Measurements from ENCODE around the gene NPBWR2. TPM values are rescaled to one million over a fixed set of nuclear protein-coding genes. Genes with fewer than 3 reads are reported as not detected.

Gene NPBWR2
- total RNA-seq, 1 experiment from 2014 or later, result not detected

DNA sequence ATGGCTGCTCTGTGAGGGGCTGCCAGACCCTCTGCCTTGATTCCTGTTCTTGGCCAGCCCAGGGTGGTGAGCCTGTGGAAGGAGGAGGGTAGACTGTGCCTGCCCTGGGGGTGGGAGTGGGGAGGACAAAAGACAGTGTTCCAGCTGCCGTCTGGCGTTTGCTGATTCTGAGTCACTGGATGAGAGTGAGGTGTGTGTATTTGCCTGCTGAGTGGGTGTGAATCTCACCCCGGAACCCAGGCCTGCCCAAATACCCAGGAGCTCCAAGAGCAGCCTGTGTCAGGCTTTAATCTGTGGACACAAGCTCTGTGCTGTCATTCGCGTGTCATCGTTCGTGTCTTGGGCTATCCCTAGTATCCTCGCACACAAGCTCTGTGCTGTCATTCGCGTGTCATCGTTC is 20.6 kb downstream of the NPBWR2 start:
- TF ChIP-seq OVOL2 (CRISPR knock-in tag; IDR thresholded peaks at IDR 0.05; ENCODE audit: borderline replicate concordance), result no peak
- Mint-ChIP-seq H3K27me3 (ENCODE audit: low read depth) (peaks cover 43% of the 10 kb centered on the region), H3K27ac (no peak overlapping the region), H3K36me3 (no peaks in the 10 kb centered on the region), H3K4me3 (no peak overlapping the region), H3K9me3 (0 out of 2 replicates have a peak, but pooled peaks cover 3% of the 10 kb centered on the region), H3K4me1 (peaks cover 17% of the 10 kb centered on the region)
- ChIA-PET POLR2A (no interaction called here), CTCF (interaction anchor here (2.3 to 5.6 kb wide), 2 partner anchors 14 to 34 kb away, joined by 8 to 77 read pairs; no protein-coding TSS in a partner anchor)
- ATAC-seq (no peak), DNase-seq (ENCODE audit: low spot score) (no peak)

DNA sequence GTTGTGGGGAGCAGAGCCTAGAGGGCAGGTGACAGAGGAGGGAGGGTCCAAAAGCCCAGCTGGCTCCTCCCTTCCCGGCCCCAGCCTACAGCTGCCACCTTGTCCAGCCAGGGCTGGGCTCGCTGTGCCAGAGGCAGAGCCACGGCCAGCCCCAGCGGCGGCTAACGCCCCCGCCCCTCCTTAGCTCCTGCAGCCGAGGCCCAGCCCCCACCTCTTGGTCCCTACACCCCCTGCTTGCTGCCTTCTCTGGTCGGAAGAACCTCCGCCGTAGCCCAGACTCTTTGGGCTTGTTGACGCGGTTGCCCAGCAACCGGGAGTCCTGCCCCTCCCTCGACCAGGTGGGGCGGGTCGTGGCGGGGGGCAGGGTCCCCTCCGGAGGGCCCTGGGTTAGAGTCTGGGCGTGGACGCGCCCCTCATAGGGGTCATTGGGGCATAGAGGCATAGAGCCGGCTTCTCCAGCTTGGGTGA is 22.6 kb downstream of the NPBWR2 start:
- DNase-seq (ENCODE audit: low spot score) (peak; percentile 54), ATAC-seq (peak; percentile 46)
- POLR2A ChIA-PET, result interaction anchor here (0.9 kb wide), 1 partner anchor 34 kb away, joined by 4 read pairs; no protein-coding TSS in a partner anchor
- CTCF ChIA-PET, result interaction anchor here (0.6 to 5.6 kb wide), 17 partner anchors 8 to 309 kb away, joined by 3 to 119 read pairs (median 6); partner anchors contain the start of genes C20orf204, PRPF6 and SAMD10
- peak overlapping the region; percentile 85 for H3K4me3 Mint-ChIP-seq
- H3K4me1 Mint-ChIP-seq, result peaks cover 21% of the 10 kb centered on the region
- H3K27me3 Mint-ChIP-seq (ENCODE audit: low read depth), result peaks cover 59% of the 10 kb centered on the region
- H3K27ac Mint-ChIP-seq, result no peak overlapping the region
- no peak; the same call in 1 of the 2 replicates for TF ChIP-seq FOXP1 (CRISPR knock-in tag; IDR thresholded peaks at IDR 0.05; ENCODE audit: borderline replicate concordance)
- TF ChIP-seq KAT7 (CRISPR knock-in tag; IDR thresholded peaks at IDR 0.05; ENCODE audit: borderline replicate concordance), result no peak
- TF ChIP-seq TCF7 (CRISPR knock-in tag; IDR thresholded peaks at IDR 0.05; ENCODE audit: low read depth), result no peak
- TF ChIP-seq, protein P1, sequence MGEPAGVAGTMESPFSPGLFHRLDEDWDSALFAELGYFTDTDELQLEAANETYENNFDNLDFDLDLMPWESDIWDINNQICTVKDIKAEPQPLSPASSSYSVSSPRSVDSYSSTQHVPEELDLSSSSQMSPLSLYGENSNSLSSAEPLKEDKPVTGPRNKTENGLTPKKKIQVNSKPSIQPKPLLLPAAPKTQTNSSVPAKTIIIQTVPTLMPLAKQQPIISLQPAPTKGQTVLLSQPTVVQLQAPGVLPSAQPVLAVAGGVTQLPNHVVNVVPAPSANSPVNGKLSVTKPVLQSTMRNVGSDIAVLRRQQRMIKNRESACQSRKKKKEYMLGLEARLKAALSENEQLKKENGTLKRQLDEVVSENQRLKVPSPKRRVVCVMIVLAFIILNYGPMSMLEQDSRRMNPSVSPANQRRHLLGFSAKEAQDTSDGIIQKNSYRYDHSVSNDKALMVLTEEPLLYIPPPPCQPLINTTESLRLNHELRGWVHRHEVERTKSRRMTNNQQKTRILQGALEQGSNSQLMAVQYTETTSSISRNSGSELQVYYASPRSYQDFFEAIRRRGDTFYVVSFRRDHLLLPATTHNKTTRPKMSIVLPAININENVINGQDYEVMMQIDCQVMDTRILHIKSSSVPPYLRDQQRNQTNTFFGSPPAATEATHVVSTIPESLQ (CRISPR knock-in tag; IDR thresholded peaks at IDR 0.05), result no peak
- TF ChIP-seq, protein P2, sequence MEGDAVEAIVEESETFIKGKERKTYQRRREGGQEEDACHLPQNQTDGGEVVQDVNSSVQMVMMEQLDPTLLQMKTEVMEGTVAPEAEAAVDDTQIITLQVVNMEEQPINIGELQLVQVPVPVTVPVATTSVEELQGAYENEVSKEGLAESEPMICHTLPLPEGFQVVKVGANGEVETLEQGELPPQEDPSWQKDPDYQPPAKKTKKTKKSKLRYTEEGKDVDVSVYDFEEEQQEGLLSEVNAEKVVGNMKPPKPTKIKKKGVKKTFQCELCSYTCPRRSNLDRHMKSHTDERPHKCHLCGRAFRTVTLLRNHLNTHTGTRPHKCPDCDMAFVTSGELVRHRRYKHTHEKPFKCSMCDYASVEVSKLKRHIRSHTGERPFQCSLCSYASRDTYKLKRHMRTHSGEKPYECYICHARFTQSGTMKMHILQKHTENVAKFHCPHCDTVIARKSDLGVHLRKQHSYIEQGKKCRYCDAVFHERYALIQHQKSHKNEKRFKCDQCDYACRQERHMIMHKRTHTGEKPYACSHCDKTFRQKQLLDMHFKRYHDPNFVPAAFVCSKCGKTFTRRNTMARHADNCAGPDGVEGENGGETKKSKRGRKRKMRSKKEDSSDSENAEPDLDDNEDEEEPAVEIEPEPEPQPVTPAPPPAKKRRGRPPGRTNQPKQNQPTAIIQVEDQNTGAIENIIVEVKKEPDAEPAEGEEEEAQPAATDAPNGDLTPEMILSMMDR (IDR thresholded peaks at IDR 0.05), result no peak
- TF ChIP-seq, protein P3, sequence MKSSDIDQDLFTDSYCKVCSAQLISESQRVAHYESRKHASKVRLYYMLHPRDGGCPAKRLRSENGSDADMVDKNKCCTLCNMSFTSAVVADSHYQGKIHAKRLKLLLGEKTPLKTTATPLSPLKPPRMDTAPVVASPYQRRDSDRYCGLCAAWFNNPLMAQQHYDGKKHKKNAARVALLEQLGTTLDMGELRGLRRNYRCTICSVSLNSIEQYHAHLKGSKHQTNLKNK (CRISPR knock-in tag; IDR thresholded peaks at IDR 0.05), result no peak
- TF ChIP-seq NFYB (CRISPR knock-in tag; conservative IDR thresholded peaks at IDR 0.05; ENCODE audit: low read depth), result no peak
- no peaks in the 10 kb centered on the region for H3K36me3 Mint-ChIP-seq
- H3K9me3 Mint-ChIP-seq, result 0 out of 2 replicates have a peak, but pooled peaks cover 3% of the 10 kb centered on the region

DNA sequence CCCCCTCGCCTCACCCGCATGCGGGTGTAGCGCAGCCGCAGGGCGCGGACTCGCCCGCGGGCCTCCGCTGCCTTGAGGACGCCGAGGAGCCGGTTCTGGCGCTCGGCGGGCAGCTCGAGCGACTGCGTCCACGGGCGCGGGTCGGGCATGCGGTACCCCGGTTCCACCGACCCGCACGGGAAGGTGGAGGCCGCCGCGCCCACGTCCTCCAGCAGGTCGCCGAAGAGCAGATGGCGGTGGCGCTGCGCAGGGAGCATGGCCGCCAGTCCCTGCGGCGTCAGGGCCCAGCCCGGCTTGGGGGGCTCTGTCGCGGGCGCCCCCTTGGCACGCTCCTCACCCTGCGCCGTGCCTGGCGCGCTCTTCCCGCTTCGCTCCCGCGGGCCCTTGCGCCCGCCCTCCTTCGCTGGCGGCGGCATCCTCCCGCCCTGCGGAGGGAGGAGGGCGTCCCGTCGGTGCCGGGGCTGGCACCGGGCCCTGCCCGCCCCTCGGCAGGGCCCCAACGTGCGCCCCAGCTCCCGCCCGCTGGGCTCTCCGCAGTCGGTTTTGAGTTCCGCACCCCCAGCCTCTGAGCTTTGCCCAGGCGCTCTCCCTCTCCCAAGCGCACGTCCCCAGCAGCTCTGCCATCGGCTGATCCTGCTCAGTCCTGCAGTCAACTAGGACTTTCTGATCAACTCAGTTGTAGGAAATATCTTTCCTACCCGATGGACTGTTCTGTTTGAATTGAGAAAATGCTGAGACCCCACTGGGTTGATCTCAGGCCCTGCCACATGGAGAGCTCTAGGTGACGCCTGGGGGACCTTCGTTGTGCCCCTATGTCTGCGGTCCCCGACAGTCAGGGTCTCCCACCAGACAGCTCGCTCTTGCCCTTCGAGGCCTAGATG is 23.3 kb downstream of the NPBWR2 start, which contains the start of gene LKAAEAR1:
Gene LKAAEAR1, minus strand, starts transcription at position 595 of the 881 bp plus-strand sequence. Its CDS starts 179 bp downstream, at position 416.
- peak within 1 kb of the TSS; percentile 85 for H3K4me3 Mint-ChIP-seq
- no peaks in the 10 kb centered on the region for H3K36me3 Mint-ChIP-seq
- H3K4me1 Mint-ChIP-seq, result peaks cover 23% of the 10 kb centered on the region
- ChIA-PET CTCF (interaction anchor here (0.6 to 5.6 kb wide), 39 partner anchors 8 to 501 kb away, joined by 3 to 119 read pairs (median 5); partner anchors contain the start of genes C20orf204, PCMTD2, PRPF6 and SAMD10), POLR2A (interaction anchor here (1.0 kb wide), 1 partner anchor 36 kb away, joined by 3 read pairs; no protein-coding TSS in a partner anchor)
- no peak within 1 kb of the TSS for H3K27ac Mint-ChIP-seq
- 0 out of 2 replicates have a peak, but pooled peaks cover 3% of the 10 kb centered on the region for H3K9me3 Mint-ChIP-seq
- H3K27me3 Mint-ChIP-seq (ENCODE audit: low read depth), result peaks cover 59% of the 10 kb centered on the region
- ATAC-seq (peak; percentile 1; the same call in 1 of the 2 replicates), DNase-seq (ENCODE audit: low spot score) (no peak)
- TF ChIP-seq, protein P4, sequence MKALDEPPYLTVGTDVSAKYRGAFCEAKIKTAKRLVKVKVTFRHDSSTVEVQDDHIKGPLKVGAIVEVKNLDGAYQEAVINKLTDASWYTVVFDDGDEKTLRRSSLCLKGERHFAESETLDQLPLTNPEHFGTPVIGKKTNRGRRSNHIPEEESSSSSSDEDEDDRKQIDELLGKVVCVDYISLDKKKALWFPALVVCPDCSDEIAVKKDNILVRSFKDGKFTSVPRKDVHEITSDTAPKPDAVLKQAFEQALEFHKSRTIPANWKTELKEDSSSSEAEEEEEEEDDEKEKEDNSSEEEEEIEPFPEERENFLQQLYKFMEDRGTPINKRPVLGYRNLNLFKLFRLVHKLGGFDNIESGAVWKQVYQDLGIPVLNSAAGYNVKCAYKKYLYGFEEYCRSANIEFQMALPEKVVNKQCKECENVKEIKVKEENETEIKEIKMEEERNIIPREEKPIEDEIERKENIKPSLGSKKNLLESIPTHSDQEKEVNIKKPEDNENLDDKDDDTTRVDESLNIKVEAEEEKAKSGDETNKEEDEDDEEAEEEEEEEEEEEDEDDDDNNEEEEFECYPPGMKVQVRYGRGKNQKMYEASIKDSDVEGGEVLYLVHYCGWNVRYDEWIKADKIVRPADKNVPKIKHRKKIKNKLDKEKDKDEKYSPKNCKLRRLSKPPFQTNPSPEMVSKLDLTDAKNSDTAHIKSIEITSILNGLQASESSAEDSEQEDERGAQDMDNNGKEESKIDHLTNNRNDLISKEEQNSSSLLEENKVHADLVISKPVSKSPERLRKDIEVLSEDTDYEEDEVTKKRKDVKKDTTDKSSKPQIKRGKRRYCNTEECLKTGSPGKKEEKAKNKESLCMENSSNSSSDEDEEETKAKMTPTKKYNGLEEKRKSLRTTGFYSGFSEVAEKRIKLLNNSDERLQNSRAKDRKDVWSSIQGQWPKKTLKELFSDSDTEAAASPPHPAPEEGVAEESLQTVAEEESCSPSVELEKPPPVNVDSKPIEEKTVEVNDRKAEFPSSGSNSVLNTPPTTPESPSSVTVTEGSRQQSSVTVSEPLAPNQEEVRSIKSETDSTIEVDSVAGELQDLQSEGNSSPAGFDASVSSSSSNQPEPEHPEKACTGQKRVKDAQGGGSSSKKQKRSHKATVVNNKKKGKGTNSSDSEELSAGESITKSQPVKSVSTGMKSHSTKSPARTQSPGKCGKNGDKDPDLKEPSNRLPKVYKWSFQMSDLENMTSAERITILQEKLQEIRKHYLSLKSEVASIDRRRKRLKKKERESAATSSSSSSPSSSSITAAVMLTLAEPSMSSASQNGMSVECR (CRISPR knock-in tag; IDR thresholded peaks at IDR 0.05; ENCODE audit: borderline replicate concordance), result peak; percentile 45; the same call in 1 of the 2 replicates
- TF ChIP-seq, protein P5, sequence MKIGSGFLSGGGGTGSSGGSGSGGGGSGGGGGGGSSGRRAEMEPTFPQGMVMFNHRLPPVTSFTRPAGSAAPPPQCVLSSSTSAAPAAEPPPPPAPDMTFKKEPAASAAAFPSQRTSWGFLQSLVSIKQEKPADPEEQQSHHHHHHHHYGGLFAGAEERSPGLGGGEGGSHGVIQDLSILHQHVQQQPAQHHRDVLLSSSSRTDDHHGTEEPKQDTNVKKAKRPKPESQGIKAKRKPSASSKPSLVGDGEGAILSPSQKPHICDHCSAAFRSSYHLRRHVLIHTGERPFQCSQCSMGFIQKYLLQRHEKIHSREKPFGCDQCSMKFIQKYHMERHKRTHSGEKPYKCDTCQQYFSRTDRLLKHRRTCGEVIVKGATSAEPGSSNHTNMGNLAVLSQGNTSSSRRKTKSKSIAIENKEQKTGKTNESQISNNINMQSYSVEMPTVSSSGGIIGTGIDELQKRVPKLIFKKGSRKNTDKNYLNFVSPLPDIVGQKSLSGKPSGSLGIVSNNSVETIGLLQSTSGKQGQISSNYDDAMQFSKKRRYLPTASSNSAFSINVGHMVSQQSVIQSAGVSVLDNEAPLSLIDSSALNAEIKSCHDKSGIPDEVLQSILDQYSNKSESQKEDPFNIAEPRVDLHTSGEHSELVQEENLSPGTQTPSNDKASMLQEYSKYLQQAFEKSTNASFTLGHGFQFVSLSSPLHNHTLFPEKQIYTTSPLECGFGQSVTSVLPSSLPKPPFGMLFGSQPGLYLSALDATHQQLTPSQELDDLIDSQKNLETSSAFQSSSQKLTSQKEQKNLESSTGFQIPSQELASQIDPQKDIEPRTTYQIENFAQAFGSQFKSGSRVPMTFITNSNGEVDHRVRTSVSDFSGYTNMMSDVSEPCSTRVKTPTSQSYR (CRISPR knock-in tag; IDR thresholded peaks at IDR 0.05), result peak; percentile 73; the same call in 1 of the 2 replicates
- TF ChIP-seq KAT7 (CRISPR knock-in tag; IDR thresholded peaks at IDR 0.05; ENCODE audit: borderline replicate concordance) (peak; percentile 57; the same call in 1 of the 2 replicates), GTF2I (CRISPR knock-in tag; conservative IDR thresholded peaks at IDR 0.05) (no peak), NFYB (CRISPR knock-in tag; conservative IDR thresholded peaks at IDR 0.05; ENCODE audit: low read depth) (no peak), ZNF138 (CRISPR knock-in tag; conservative IDR thresholded peaks at IDR 0.05) (0 out of 2 replicates have a peak, but pooled peaks have one; percentile 37), FOXP1 (CRISPR knock-in tag; IDR thresholded peaks at IDR 0.05; ENCODE audit: borderline replicate concordance) (peak; percentile 51; the same call in 1 of the 2 replicates), ZNF219 (CRISPR knock-in tag; IDR thresholded peaks at IDR 0.05; ENCODE audit: borderline replicate concordance) (no peak), FOXK1 (CRISPR knock-in tag; IDR thresholded peaks at IDR 0.05) (peak; percentile 47)
- TF ChIP-seq, protein P6, sequence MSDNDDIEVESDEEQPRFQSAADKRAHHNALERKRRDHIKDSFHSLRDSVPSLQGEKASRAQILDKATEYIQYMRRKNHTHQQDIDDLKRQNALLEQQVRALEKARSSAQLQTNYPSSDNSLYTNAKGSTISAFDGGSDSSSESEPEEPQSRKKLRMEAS (CRISPR knock-in tag; IDR thresholded peaks at IDR 0.05), result peak; percentile 53; the same call in 1 of the 2 replicates

Data from WTC11 (cell line).